Right lobe of liver (tissue), 6 donors: ENCODE data around the gene BMPR2. TPM values are rescaled to one million over a fixed set of nuclear protein-coding genes. Genes with fewer than 3 reads are reported as not detected.
"Not testable (repeated sequence)": the region's sequence is repeated elsewhere in the genome, so short reads cannot be mapped to it uniquely, and the experiment has no call there.

ENCODE experiments used
- ATAC-seq, 4 donors: fragments of 200-7000 bp; cut with Tn5 transposase; one replicate each; pipeline ENCODE4 v1.9.1; 2020; ENCODE audit warnings: mild to moderate bottlenecking in 4 of 4, moderate library complexity in 4 of 4
- DNase-seq, 3 donors: peaks; one replicate each; pipeline ENCODE4 v3.0.0-alpha.2; 2020
- H3K27ac ChIP-seq, 3 donors: fragments of 200-600 bp; one replicate each; pipeline ENCODE4 v1.8.0; 2022
- H3K27me3 ChIP-seq, 2 donors: fragments of 200-600 bp; one replicate each; pipeline ENCODE4 v1.8.0; 2022
- H3K36me3 ChIP-seq, 4 donors: fragments of 200-600 bp; sonication (generic) in 1 of 4; one replicate each; pipeline versions ENCODE4 v1.5.1 to v1.8.0; 2017 to 2022; ENCODE audit warnings: control low read depth in 1 of 4
- H3K4me1 ChIP-seq, 4 donors: fragments of 200-600 bp; sonication (generic) in 1 of 4; one replicate each; pipeline versions ENCODE4 v1.5.1 to v1.8.0; 2017 to 2022; ENCODE audit warnings: control low read depth in 1 of 4
- H3K4me3 ChIP-seq, 3 donors: fragments of 200-600 bp; one replicate each; pipeline ENCODE4 v1.8.0; 2022
- H3K9me3 ChIP-seq, 4 donors: fragments of 200-600 bp; sonication (generic) in 1 of 4; one replicate each; pipeline versions ENCODE4 v1.5.1 to v1.8.0; 2017 to 2022; ENCODE audit warnings: control low read depth in 1 of 4
- CTCF ChIP-seq, 4 donors: fragments of 200-600 bp in 3 of 4; fragments of 450-650 bp in 1 of 4; IDR thresholded peaks; one replicate each; pipeline versions ENCODE4 v1.5.1 to v1.8.0; 2016 to 2022; ENCODE audit warnings: antibody characterized with exemption in 4 of 4, mild to moderate bottlenecking in 2 of 4
- POLR2A ChIP-seq: fragments of 450-650 bp; IDR thresholded peaks from one replicate; pipeline ENCODE4 v1.6.1; 2017; ENCODE audit warnings: antibody characterized with exemption, mild to moderate bottlenecking
- WGBS: methylation state at CpG from one replicate; pipeline ENCODE4 v1.1.6; 2018; ENCODE audit warnings: low coverage, low lambda C conversion rate; ENCODE audit not compliant: insufficient coverage; ENCODE audit errors: missing lambda C conversion rate; 5-methylcytosine and 5-hydroxymethylcytosine counted together
- intact Hi-C, 2 donors: fragments of 100-400 bp; cut with DNase I; formaldehyde crosslinking; loops; one replicate each; pipeline versions ENCODE4 v1.11.2 to v1.14.1; 2022
- total RNA-seq, 6 experiments: library from RNA; depleted of rRNA in 2 of 6; stranded (reverse); fragments of >200 nt in 2 of 6; fragmentation: NEBNext Ultra II Directional in 3 of 6; extraction: Animal tissue kit (Norgen Biotek cat#: 25700) in 3 of 6; gene quantifications; one replicate each; pipeline versions ENCODE4 v1.1.0 to v1.2.4, GENCODE V29; 2016 to 2023
- donor health status: DM: no; HTN: yes; CAD: no.
- donor health status: DM: no; HTN: no; CAD: no.
- donor health status: DM: no; HTN: no; CAD: no.
- donor health status: DM: no; HTN: yes; CAD: no.
- donor health status: DM: no; HTN: yes; CAD: no.

The BMPR2 gene
- total RNA-seq, 6 experiments from 2014 or later: 14.6 to 25.2 (median 18.7) TPM

DNA sequence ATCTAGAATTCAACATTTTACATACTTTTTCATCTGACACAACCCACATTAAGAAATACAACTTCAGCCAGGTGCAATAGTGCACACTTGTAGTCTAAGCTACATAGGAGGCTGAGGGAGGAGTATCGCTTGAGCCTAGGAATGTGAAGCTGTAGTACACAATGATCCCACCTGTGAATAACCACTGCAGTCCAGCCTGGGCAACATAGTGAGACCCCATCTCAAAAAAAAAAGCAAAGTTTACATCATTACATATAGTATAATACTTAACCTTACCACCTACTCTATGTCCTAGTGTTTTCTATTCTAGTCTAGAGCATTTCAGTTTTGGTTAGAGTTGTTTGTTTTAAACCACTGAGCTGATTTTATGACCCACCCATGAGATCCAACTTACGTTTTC is 172.1 kb downstream of the BMPR2 start:
- H3K27me3 ChIP-seq: no peaks in the 10 kb centered on the region
- H3K4me3 ChIP-seq: no peak overlapping the region
- ATAC-seq (no peak), DNase-seq (no peak)
- H3K27ac ChIP-seq: no peak overlapping the region
- peaks cover 0 to 7% (median 3%) of the 10 kb centered on the region in 4 donors for H3K36me3 ChIP-seq
- H3K9me3 ChIP-seq: no peaks in the 10 kb centered on the region
- intact Hi-C loops: no loop called here
- 88% methylated on average over 2 of the region's 2 CpGs for WGBS
- H3K4me1 ChIP-seq: no peaks in the 10 kb centered on the region
- no peak for TF ChIP-seq CTCF (IDR thresholded peaks at IDR 0.05)
- TF ChIP-seq POLR2A: no peak

GRCh38 chr2:202551000-202551399 is 174.9 kb downstream of the BMPR2 start:
- H3K9me3 ChIP-seq, H3K27ac ChIP-seq, ATAC-seq, DNase-seq, H3K27me3 ChIP-seq, intact Hi-C loops, H3K4me3 ChIP-seq, H3K4me1 ChIP-seq: not testable (repeated sequence)
- 97% methylated on average over 5 of the region's 10 CpGs for WGBS
- peaks cover 0 to 19% (median 9%) of the 10 kb centered on the region in 4 donors for H3K36me3 ChIP-seq

GRCh38 chr2:202555356-202555755 is 179.2 kb downstream of the BMPR2 start:
- DNase-seq (no peak), ATAC-seq (no peak)
- TF ChIP-seq CTCF (IDR thresholded peaks at IDR 0.05) (no peak), POLR2A (no peak)
- no peak overlapping the region for H3K4me3 ChIP-seq
- no peaks in the 10 kb centered on the region for H3K4me1 ChIP-seq
- intact Hi-C loops: no loop called here
- no peaks in the 10 kb centered on the region for H3K27me3 ChIP-seq
- 89% methylated on average over 4 of the region's 4 CpGs for WGBS
- no peak overlapping the region for H3K27ac ChIP-seq
- peaks cover 0 to 27% (median 9%) of the 10 kb centered on the region in 4 donors for H3K36me3 ChIP-seq
- no peaks in the 10 kb centered on the region for H3K9me3 ChIP-seq

DNA sequence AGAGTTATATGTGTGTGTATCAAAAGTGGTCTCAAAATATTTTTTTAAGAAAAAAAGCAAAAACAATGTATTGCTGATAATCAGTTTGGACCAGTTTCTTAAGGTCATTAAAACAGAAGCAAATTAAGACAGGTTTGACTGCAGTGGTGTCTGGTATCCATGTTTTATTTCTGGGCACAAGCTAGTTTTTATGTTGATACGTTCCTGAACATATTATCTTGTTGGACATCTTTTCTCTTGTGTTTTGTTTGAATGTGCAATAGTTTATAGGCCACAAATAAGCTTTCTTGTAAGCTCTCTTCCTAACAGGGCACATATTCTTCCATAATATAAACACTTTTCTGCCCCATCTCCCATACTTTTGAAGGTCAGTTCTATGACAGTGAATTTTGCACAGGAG is 184.1 kb downstream of the BMPR2 start:
- Histone ChIP-seq H3K27me3 (no peaks in the 10 kb centered on the region), H3K27ac (no peak overlapping the region), H3K9me3 (no peaks in the 10 kb centered on the region), H3K4me1 (no peaks in the 10 kb centered on the region), H3K4me3 (no peak overlapping the region), H3K36me3 (peaks cover 0 to 16% (median 3%) of the 10 kb centered on the region in 4 donors)
- 90% methylated on average over 1 of the region's 1 CpG for WGBS
- ATAC-seq (no peak), DNase-seq (no peak)
- intact Hi-C loops: no loop called here
- no peak for TF ChIP-seq POLR2A
- no peak for TF ChIP-seq CTCF (IDR thresholded peaks at IDR 0.05)

GRCh38 chr2:202564226-202564625 is 188.1 kb downstream of the BMPR2 start:
- no peaks in the 10 kb centered on the region for H3K4me1 ChIP-seq
- no peak overlapping the region for H3K27ac ChIP-seq
- DNase-seq: no peak
- no peaks in the 10 kb centered on the region for H3K9me3 ChIP-seq
- WGBS: 36% methylated on average over 1 of the region's 1 CpG
- no peak overlapping the region for H3K4me3 ChIP-seq
- no peak for TF ChIP-seq CTCF (IDR thresholded peaks at IDR 0.05)
- TF ChIP-seq POLR2A: no peak
- intact Hi-C loops: no loop called here
- ATAC-seq: no peak
- H3K27me3 ChIP-seq: no peaks in the 10 kb centered on the region
- H3K36me3 ChIP-seq: peaks cover 0 to 5% (median 0%) of the 10 kb centered on the region in 4 donors
